HG03159 (cell line): ENCODE data around the gene SMARCA4.
"Not testable (repeated sequence)": the region's sequence is repeated elsewhere in the genome, so short reads cannot be mapped to it uniquely, and the experiment has no call there.

ENCODE experiments used
- ATAC-seq: cut with Tn5 transposase; IDR thresholded peaks from one replicate; pipeline ENCODE4 v1.9.1; 2021; ENCODE audit warnings: mild to moderate bottlenecking, moderate library complexity; ENCODE audit not compliant: unreplicated experiment

The SMARCA4 gene

GRCh38 chr19:10975374-10976130 is 14.7 kb downstream of the SMARCA4 start:
- no peak for ATAC-seq

GRCh38 chr19:10976131-10976892 is 15.5 kb downstream of the SMARCA4 start:
- ATAC-seq: no peak

- ATAC-seq: no peak
Measured at GRCh38 chr19:10977742-10978092, 16.9 kb downstream of the SMARCA4 start.

GRCh38 chr19:10979951-10980381 is 19.1 kb downstream of the SMARCA4 start:
- ATAC-seq: no peak

GRCh38 chr19:10981252-10981895 is 20.5 kb downstream of the SMARCA4 start:
- ATAC-seq: no peak

GRCh38 chr19:10983026-10983425 is 22.2 kb downstream of the SMARCA4 start:
- no peak for ATAC-seq

- no peak for ATAC-seq
Measured at GRCh38 chr19:10984166-10984735, 23.4 kb downstream of the SMARCA4 start.

GRCh38 chr19:10985502-10985901 is 24.7 kb downstream of the SMARCA4 start:
- ATAC-seq: no peak

- no peak for ATAC-seq
Measured at GRCh38 chr19:10986301-10987127, 25.7 kb downstream of the SMARCA4 start.

GRCh38 chr19:10987571-10988297 is 26.9 kb downstream of the SMARCA4 start:
- ATAC-seq: no peak

GRCh38 chr19:10988380-10988779 is 27.6 kb downstream of the SMARCA4 start:
- no peak for ATAC-seq

- ATAC-seq: no peak
Measured at GRCh38 chr19:10988921-10989320, 28.1 kb downstream of the SMARCA4 start.

GRCh38 chr19:10991076-10991475 is 30.2 kb downstream of the SMARCA4 start:
- ATAC-seq: no peak

GRCh38 chr19:10991521-10992081 is 30.8 kb downstream of the SMARCA4 start:
- no peak for ATAC-seq

GRCh38 chr19:10992174-10992573 is 31.3 kb downstream of the SMARCA4 start:
- not testable (repeated sequence) for ATAC-seq

- ATAC-seq: no peak
Measured at GRCh38 chr19:10995926-10996600, 35.2 kb downstream of the SMARCA4 start.

- ATAC-seq: no peak
Measured at GRCh38 chr19:10998045-10998533, 37.3 kb downstream of the SMARCA4 start.

GRCh38 chr19:10998666-10999065 is 37.8 kb downstream of the SMARCA4 start:
- no peak for ATAC-seq

GRCh38 chr19:11005521-11005920 is 44.7 kb downstream of the SMARCA4 start:
- ATAC-seq: no peak
